Measurements from ENCODE around the gene ODF2L.
"Not testable (repeated sequence)": the region's sequence is repeated elsewhere in the genome, so short reads cannot be mapped to it uniquely, and the experiment has no call there.

Gene ODF2L

GRCh38 chr1:86387916-86388627, 8.1 kb downstream of the ODF2L start:
- DNase-seq (ENCODE audit: low read depth, low spot score): no peak

DNA sequence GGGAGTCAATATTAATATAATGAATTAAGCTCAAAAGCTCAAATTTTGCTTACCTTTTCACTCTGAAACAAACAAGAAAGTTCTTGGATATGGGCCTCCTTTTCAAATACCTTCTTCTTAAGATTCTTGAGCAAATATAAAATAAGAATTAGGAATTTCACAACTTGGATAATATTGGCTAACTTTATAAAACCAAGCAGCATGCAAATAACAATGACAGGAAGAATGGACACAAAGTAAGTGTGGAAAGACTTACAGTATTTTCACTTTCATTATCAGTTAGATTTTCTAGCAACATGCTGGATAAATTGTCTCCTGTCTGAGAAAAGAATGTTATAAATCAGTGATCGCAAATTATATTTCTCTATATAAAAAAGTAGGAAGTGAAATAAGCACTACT, 13.2 kb downstream of the ODF2L start:
- no peak for DNase-seq (ENCODE audit: low read depth, low spot score)

DNA sequence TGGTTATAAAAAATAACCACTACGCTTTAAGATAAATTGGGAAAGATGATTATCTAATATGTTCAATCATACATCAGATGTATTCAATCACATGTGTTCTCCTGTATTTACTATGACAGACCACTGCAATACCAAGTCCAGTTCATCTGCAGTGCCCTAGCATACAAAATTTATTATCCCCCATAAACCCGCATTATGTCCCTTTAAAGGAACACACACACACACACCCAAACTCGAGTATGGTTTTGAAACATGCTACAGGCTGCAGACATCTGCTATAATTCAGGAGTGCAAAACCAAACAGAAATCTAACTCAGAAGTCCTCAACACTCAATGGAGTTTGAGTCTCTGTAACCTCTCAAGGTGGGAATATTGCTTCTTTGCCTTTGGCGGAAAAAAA, 14.9 kb downstream of the ODF2L start:
- no peak for DNase-seq (ENCODE audit: low read depth, low spot score)

DNA sequence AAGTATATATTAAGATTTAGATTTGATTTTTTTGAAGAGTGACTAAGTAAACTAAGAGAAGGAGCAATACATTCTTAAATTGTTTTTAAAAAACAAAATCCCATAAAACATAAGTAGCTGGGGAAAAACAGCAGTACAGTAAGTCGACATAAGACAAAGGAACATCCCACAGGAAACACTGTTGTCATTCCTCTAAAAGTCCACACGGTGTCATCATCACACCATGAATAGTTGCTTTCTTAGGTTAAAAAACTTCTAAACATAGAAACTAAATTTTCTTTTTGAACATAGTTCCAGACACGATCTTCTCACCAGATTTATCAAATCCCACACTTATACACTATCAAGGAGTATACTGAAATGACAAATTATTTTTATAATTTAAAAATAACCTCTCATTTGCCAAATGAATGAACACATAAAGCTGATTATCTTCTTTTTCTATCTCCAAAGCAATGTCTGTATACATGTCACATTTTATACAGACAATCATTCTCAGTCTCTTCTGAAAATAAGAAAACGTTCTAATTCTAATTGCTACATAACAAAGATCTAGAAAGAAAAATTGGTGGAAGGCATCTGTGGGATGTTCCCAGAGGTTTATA, 15.8 kb downstream of the ODF2L start:
- DNase-seq (ENCODE audit: low read depth, low spot score): no peak

- DNase-seq (ENCODE audit: low read depth, low spot score): no peak
Measured at GRCh38 chr1:86378813-86379212, 17.3 kb downstream of the ODF2L start.

GRCh38 chr1:86377341-86377740, 18.8 kb downstream of the ODF2L start:
- DNase-seq (ENCODE audit: low read depth, low spot score): no peak

DNA sequence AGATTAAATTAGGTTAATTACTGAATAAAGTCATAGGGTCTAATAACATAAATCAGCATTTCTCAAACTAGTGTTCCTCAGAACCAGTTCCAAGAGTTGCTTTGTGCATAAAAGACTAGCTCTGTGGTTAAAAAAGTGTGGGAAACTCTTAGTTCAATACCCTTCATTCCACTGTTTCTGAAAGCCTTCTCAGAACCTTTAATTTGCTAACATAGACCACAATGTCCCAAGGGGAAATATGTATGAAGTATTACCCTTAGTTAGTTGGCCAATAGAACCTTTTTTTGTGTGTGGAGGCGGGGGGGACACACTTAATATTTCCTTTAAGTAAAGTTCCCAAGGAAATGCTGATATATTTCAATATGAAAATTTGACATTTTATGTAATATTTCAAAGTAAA, 20.4 kb downstream of the ODF2L start:
- DNase-seq (ENCODE audit: low read depth, low spot score): no peak

DNA sequence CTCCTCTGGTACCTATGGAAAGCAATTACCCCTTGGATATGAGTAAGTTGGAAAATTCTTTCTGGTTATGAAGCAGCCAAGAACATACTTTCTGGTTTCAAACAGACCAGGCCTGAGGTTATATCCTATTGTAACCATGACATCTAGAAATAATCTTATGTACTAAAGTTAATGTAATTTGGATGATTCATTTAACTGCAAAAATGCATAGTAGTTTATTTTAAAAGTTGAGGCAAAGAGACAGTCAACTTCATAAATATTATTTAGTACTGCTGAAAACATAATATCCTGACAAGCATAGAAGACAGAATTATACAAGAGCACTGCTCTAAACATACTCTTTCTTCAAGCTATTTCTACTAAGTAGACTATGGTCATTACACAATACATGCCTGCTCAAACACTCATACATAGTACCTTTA, 25.5 kb downstream of the ODF2L start:
- no peak for DNase-seq (ENCODE audit: low read depth, low spot score)

DNA sequence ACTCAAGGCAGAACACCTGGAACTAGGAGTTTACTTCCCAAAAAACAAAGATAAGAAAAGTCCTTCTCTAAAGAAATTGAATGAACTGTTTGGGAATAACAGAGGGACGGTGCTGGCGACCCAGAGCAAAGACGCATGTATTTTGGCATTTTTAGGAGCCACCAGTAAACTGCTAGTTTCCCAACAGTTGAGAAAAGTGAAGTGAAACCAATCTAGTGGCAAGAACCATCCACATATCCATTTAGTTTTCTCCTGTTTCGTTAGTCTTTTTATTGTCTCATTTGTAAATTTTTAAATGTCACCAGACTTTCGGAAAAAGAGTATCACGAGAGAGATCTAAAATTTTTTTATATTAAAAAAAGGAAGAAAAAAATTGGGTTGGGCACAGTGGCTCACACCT, 30.2 kb downstream of the ODF2L start:
- DNase-seq (ENCODE audit: low read depth, low spot score): no peak

DNA sequence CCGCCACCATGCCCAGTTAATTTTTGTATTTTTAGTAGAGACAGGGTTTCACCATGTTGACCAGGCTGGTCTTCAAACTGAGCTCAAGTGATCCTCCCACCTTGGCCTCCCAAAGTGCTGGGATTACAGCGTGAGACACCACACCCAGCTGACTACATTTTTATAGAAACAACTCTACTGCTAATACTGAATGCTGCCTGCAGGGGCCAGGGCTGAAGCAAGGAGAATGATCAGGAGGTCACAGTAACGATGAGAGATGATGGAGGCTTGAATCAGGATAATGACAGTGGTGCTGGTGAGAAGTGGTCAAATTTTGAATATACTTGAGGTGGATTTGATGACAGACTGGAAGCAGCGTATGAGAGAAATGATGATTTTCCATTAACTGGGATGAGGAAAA, 33.3 kb downstream of the ODF2L start:
- no peak for DNase-seq (ENCODE audit: low read depth, low spot score)

DNA sequence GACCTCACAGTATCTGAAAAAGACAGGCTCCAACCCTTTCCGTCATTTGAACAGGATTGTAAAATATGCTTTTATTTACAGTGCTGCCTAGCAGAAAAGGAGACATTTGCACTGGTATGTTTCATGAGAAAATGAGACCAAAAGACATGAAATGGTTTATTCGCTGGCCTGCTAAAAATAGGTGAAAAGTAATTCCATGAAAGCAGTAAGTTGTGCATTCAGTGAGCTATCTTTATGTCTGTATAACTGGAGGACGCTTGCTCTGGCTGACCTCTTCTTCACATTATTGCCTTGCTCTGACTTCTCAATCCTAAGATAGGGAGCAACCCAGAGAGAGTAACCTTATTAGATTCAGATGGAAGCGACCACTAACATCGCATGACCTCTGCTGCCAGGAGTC, 38.3 kb downstream of the ODF2L start:
- DNase-seq (ENCODE audit: low read depth, low spot score): no peak

DNA sequence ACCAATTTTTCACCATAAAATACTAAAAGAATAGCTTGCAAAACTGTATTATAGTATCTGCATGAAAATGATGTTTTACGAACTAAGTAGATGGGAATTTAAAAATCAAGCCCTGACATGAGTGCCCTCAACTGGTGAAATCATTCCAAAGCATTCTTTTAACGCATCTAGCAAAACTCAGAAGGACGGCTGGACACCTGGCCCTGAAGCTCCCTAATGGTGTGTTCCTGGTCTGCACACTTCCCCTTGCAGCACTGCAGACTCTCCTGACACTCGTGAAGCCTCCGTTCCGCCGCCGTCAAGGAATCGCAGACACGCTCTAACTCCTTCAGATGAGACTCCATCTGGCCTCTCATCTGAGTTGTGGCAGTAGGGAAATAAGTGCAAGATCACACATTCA, 39.9 kb downstream of the ODF2L start:
- no peak for DNase-seq (ENCODE audit: low read depth, low spot score)

DNA sequence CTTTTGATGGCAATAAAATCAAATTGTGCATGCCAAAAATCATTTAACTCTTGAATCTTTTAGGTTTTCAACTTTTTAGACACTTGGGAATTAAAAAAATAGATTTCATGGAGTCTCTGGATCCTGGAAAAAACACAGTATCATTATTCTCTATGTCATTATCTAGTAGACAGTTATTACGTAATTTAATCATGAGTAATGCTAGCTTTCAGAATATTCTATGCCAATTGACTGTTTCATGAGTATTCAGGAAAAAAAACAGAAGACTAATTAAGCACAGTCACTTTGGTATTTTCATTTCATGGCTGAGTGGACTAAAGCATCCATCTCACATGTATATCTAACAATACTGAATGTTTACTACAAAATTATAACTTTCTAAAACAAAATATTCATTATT, 44.0 kb downstream of the ODF2L start:
- DNase-seq (ENCODE audit: low read depth, low spot score): no peak

DNA sequence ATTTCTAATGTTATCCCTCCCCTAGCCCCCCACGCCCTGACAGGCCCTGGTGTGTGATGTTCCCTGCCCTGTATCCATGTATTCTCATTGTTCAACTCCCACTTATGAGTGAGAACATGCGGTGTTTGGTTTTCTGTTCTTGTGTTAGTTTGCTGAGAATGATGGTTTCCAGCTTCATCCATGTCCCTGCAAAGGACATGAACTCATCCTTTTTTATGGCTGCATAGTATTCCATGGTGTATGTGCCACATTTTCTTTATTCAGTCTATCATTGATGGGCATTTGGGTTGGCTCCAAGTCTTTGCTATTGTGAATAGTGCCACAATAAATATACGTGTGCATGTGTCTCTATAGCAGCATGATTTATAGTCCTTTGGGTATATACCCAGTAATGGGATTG, 45.9 kb downstream of the ODF2L start:
- not testable (repeated sequence) for DNase-seq (ENCODE audit: low read depth, low spot score)

- no peak for DNase-seq (ENCODE audit: low read depth, low spot score)
Measured at GRCh38 chr1:86346388-86346787, 49.7 kb downstream of the ODF2L start.

DNA sequence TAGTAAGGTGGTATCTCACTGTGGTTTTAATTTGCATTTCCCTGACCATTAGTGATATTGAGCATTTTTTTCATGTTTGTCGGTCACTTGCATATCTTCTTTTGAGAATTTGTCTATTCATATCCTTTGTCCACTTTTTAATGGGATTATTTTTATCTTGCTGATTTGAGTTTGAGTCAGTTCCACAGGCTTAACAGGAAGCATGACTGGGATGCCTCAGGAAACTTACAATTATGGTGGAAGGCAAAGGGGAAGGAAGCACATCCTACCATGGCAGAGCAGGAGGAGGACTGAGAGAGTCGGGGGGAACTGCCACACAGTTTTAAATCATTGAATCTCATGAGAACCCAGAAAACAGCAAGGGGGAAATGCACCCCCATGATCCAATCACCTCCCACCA, 51.1 kb downstream of the ODF2L start:
- no peak for DNase-seq (ENCODE audit: low read depth, low spot score)

DNA sequence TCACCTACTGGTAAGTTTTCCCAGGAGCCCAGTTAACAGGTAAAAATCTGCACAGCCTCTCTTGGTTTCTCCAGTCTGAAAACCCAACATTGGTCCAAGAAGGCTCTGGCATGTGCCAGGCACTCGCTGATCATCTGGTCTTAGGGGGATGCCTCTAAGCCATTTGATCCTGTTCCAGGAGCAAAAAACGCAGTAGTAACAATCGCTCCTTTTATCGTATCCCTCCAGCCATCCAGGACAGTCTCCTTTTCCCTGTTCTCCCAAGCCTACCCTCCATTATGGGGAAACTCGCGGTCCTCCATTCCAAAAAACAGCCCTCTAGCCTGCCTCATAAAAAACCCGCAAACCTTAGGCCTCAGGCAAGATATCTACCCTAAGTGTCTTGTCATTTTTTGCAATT, 56.2 kb downstream of the ODF2L start:
- DNase-seq (ENCODE audit: low read depth, low spot score): no peak

- DNase-seq (ENCODE audit: low read depth, low spot score): no peak
Measured at GRCh38 chr1:86339014-86339812, 56.9 kb downstream of the ODF2L start.

- no peak for DNase-seq (ENCODE audit: low read depth, low spot score)
Measured at GRCh38 chr1:86335916-86336315, 60.2 kb downstream of the ODF2L start.

DNA sequence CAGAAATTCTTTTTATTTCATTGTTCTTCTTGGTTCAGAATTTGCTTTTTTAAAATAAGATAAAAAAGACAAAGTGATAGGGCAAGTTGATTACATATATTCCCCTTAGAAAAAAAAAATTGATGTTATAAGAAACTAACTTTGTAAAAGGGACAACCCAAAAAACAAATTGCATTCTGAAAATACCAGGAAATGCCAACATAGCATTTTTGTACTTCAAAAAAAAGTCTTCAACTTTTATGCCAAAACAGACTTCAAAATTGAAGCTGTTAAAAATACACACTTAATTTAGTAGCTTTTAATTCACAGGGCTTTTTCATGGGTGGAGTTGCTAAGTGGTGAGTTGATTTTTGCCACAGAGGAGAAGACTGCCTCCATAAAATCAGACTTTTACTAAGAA, 70.9 kb downstream of the ODF2L start:
- no peak for DNase-seq (ENCODE audit: low read depth, low spot score)

- no peak for DNase-seq (ENCODE audit: low read depth, low spot score)
Measured at GRCh38 chr1:86324130-86324822, 71.8 kb downstream of the ODF2L start.

DNA sequence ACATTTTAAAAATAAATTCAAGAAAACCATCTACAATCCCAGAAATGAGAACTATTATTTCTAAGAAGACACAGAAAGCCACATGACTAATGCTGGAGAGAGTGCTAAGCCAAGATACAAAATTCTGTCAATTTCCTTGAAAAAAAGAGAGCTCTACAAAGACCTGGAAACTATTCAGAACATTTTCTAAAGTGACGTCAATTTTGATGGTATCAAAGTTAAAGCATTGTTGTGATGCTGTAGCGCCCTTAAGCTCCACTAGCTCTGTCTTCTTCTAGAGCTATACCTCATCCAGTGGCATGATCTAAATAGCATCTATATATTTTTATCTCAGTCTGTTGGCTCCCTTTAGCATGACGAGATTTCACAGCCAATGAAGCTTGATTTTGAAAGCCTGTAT, 73.9 kb downstream of the ODF2L start:
- no peak for DNase-seq (ENCODE audit: low read depth, low spot score)

Data from ELF-1 (cell line).